IPS-15b (cell line): ENCODE results near the gene PHF10.
"Not testable (repeated sequence)": the region's sequence is repeated elsewhere in the genome, so short reads cannot be mapped to it uniquely, and the experiment has no call there.

Source experiments
- H3K27me3 ChIP-seq: one replicate; pipeline ENCODE4 v1.6.1; 2013; ENCODE audit warnings: low read length; ENCODE audit not compliant: control insufficient read depth, insufficient read depth
- H3K36me3 ChIP-seq: one replicate; pipeline ENCODE4 v1.6.1; 2013; ENCODE audit warnings: low read length; ENCODE audit not compliant: control insufficient read depth, insufficient read depth
- H3K4me1 ChIP-seq: one replicate; pipeline ENCODE4 v1.6.1; 2013; ENCODE audit warnings: mild to moderate bottlenecking, low read length; ENCODE audit not compliant: control insufficient read depth, insufficient read depth
- H3K4me3 ChIP-seq: one replicate; pipeline ENCODE4 v1.5.1; 2013; ENCODE audit warnings: low read depth, low read length
- H3K9ac ChIP-seq: one replicate; pipeline ENCODE4 v1.6.1; 2013; ENCODE audit warnings: low read depth, mild to moderate bottlenecking, low read length
- H3K9me3 ChIP-seq: one replicate; pipeline ENCODE4 v1.6.1; 2013; ENCODE audit warnings: mild to moderate bottlenecking, low read length; ENCODE audit not compliant: control insufficient read depth, insufficient read depth

The PHF10 gene

DNA sequence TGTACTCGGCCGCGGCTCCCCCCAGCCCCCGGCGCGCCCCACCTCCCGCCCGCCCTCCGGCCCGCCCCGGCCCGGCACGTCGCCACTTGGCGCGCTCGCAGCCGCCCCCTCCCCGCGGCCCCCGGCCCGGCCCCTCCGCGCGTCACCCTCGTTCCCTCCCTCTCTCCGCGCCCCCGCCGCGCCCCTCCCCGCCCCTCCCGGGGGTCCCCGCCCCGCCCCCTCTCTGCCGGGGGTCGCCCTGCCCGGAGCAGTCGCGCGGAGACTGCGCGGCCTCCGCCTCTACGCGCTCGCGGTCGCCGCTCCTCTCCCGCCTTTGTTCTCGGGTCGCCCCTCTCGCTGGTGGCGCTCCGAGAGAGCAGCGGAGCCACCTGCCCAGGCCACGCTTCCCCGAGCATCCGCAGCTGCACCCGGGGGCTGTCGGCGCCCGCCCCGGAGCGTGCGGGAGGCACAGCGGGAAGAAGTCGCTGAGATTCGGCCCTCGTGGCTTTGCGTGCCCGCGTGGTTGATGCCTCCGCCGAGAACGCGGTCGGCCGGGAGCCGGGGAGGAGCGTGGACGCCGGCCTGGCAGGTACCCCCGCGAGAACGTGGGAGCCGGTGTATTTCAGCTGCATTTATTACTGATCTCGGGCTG is at the start of gene PHF10:
PHF10 (minus strand) TSS at position 7 of the 631 bp plus-strand sequence. CDS start 569 bp downstream, outside the sequence.
- Histone ChIP-seq H3K9ac (peak within 1 kb of the TSS; percentile 87), H3K36me3 (no peaks in the 10 kb centered on the region), H3K27me3 (peaks cover 34% of the 10 kb centered on the region), H3K4me1 (peaks cover 9% of the 10 kb centered on the region), H3K4me3 (peak within 1 kb of the TSS; percentile 89), H3K9me3 (no peaks in the 10 kb centered on the region)

DNA sequence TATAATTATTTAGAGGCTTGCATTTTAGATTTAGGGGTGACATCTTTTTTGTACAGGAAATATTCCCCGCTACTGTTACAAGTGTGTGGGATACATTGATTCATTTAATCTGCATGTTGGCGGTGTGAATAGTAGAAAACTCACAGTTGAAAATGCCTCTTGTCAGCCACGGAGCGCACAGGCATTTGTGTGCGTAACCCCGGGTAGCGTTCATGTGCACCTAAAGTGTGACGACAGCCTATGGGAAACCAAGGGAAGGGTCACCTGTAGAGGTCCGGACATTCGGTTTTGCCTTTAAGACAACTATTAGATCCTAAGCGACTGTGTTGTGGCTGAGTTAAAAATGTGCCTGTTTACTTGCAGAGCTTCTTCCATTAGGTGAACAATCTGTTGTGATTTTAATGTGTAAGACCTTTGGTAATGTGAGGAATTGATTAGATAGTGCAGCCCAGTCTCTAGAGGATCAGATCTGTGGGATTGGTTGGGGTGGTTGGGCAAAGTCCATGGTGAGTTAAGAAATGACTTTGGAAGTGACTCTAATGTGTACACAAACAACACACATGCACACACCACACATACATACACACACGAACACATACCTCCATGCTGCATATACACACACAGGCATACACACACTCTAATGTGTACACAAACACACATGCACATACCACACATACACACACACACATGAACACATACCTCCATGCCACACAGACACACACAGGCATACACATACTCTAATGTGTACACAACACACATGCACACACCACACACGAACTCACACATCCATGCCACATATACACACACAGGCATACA is 42.8 kb upstream of the PHF10 start:
- H3K36me3 ChIP-seq = peaks cover 13% of the 10 kb centered on the region

GRCh38 chr6:169766232-169766631 is 41.9 kb upstream of the PHF10 start:
- H3K9ac ChIP-seq = no peak overlapping the region
- peaks cover 9% of the 10 kb centered on the region for H3K36me3 ChIP-seq
- H3K4me3 ChIP-seq = no peak overlapping the region
- H3K27me3 ChIP-seq = no peaks in the 10 kb centered on the region
- H3K9me3 ChIP-seq = no peaks in the 10 kb centered on the region
- no peaks in the 10 kb centered on the region for H3K4me1 ChIP-seq

More for the DNA sequence above, 42.8 kb upstream of the PHF10 start:
- H3K27me3 ChIP-seq = no peaks in the 10 kb centered on the region
- H3K9ac ChIP-seq = no peak overlapping the region
- no peaks in the 10 kb centered on the region for H3K9me3 ChIP-seq
- H3K4me1 ChIP-seq = no peaks in the 10 kb centered on the region
- no peak overlapping the region for H3K4me3 ChIP-seq

DNA sequence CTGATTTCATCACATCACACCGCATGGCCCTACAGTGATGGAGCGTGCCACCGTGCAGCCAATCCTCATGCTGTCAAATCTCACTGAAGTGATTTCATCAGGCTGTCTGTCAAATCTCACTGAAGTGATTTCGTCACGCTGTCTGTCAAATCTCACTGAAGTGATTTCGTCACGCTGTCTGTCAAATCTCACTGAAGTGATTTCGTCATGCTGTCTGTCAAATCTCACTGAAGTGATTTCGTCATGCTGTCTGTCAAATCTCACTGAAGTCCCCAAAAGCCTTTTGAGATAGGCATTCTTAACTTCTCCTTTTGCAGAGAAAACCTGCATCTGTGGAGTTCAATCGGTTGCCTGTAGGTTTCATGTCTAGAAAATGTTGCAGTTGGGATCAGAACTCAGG is 41.5 kb upstream of the PHF10 start:
- not testable (repeated sequence) for H3K4me1 ChIP-seq, H3K4me3 ChIP-seq, H3K9me3 ChIP-seq, H3K9ac ChIP-seq, H3K27me3 ChIP-seq, H3K36me3 ChIP-seq

GRCh38 chr6:169763881-169764280 is 39.6 kb upstream of the PHF10 start:
- no peak overlapping the region for H3K4me3 ChIP-seq
- H3K9me3 ChIP-seq = no peaks in the 10 kb centered on the region
- H3K36me3 ChIP-seq = peaks cover 9% of the 10 kb centered on the region
- H3K9ac ChIP-seq = no peak overlapping the region
- no peaks in the 10 kb centered on the region for H3K27me3 ChIP-seq
- no peaks in the 10 kb centered on the region for H3K4me1 ChIP-seq

DNA sequence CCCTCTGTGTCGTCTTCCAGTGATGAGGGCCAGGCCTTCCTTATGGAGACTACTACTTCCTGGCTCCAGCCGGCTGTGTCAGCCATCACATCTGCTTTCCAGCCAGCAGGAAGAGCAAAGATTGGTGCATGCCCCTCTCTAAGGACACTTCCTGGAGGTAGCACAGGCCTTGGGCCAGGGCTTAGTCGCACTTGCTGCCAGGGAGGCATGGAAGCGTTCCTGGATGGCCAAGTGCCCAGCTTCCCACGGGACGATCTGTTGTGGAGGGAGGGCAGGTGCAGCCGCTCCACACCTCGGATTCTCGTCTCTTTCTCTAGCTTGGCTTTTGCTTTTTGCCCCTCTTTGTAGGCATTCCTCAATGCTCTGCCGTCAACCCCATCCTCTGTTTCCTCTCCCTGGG is 39.0 kb upstream of the PHF10 start:
- no peaks in the 10 kb centered on the region for H3K9me3 ChIP-seq
- H3K4me3 ChIP-seq = no peak overlapping the region
- no peaks in the 10 kb centered on the region for H3K4me1 ChIP-seq
- no peak overlapping the region for H3K9ac ChIP-seq
- H3K27me3 ChIP-seq = no peaks in the 10 kb centered on the region
- H3K36me3 ChIP-seq = peaks cover 9% of the 10 kb centered on the region

GRCh38 chr6:169755162-169755561 is 30.9 kb upstream of the PHF10 start:
- no peaks in the 10 kb centered on the region for H3K27me3 ChIP-seq
- peaks cover 16% of the 10 kb centered on the region for H3K4me1 ChIP-seq
- H3K4me3 ChIP-seq = no peak overlapping the region
- no peaks in the 10 kb centered on the region for H3K9me3 ChIP-seq
- no peak overlapping the region for H3K9ac ChIP-seq
- no peaks in the 10 kb centered on the region for H3K36me3 ChIP-seq

DNA sequence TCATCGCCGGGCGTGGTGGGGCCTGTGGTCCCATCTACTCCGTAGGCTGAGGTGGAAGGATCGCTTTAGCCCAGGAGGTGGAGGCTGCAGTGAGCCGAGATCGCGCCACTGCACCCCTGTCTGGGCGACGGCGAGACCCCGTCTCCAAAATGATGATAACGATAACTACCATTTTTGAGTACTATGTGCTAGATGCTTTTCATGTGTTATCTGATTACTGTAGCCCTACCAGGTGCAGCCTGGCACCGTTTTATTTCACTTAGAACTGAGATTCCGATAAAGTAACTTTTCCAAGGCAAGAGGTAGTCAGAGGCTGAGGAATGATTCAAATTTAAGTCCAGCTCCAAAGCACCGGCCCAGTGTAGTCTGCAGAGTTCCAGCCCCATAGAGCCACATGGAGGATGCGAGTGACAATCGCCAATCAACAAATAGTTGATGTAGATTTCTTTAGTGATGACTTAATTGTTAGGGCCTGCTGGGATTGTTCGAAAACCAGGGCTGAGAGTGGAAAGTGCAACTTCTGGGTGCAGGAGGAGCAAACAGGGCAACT is 27.8 kb upstream of the PHF10 start:
- H3K9me3 ChIP-seq = no peaks in the 10 kb centered on the region
- H3K4me1 ChIP-seq = peaks cover 18% of the 10 kb centered on the region
- H3K36me3 ChIP-seq = no peaks in the 10 kb centered on the region
- no peaks in the 10 kb centered on the region for H3K27me3 ChIP-seq
- peak overlapping the region; percentile 96 for H3K9ac ChIP-seq
- peak overlapping the region; percentile 95 for H3K4me3 ChIP-seq

GRCh38 chr6:169751242-169752073 is 27.2 kb upstream of the PHF10 start, which contains the start of the genes DYNLT2 and ERMARD:
TSS of gene DYNLT2 (minus strand) at chr6:169751572. CDS start at chr6:169751458, 114 bp downstream.
TSS of gene ERMARD (plus strand) at chr6:169751622. CDS start at chr6:169751658, 36 bp downstream.
- no peaks in the 10 kb centered on the region for H3K36me3 ChIP-seq
- H3K4me1 ChIP-seq = peaks cover 18% of the 10 kb centered on the region
- H3K4me3 ChIP-seq = peak within 1 kb of the TSS; percentile 95
- no peaks in the 10 kb centered on the region for H3K9me3 ChIP-seq
- peak within 1 kb of the TSS; percentile 96 for H3K9ac ChIP-seq
- no peaks in the 10 kb centered on the region for H3K27me3 ChIP-seq

GRCh38 chr6:169746556-169746955 is 22.3 kb upstream of the PHF10 start:
- Histone ChIP-seq H3K4me3 (no peak overlapping the region), H3K9ac (no peak overlapping the region), H3K27me3 (no peaks in the 10 kb centered on the region), H3K4me1 (peaks cover 9% of the 10 kb centered on the region), H3K9me3 (no peaks in the 10 kb centered on the region), H3K36me3 (no peaks in the 10 kb centered on the region)

DNA sequence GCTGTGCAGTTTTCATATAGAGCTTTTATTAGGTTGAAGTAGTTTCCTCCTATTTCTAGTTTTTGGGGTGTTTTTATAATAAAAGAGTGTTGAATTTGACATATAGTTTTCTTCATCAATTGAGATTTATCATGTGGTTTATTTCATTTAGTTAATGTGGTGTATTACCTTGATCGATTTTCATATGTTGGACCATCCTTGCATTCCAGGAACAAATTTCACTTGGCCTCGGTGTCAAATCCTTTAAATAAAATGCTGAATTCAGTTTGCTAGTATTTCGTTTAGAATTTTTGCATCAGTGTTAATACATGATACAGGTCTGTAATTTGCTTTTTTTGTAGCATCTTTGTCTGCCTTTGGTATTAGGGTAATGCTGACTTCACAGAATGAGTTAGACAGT is 21.1 kb upstream of the PHF10 start:
- no peaks in the 10 kb centered on the region for H3K36me3 ChIP-seq

More for the DNA sequence above, 21.1 kb upstream of the PHF10 start:
- Histone ChIP-seq H3K4me3 (no peak overlapping the region), H3K4me1 (peaks cover 4% of the 10 kb centered on the region), H3K9ac (no peak overlapping the region), H3K9me3 (no peaks in the 10 kb centered on the region), H3K27me3 (no peaks in the 10 kb centered on the region)
